ENCODE results near the gene VAV2.
"Not testable (repeated sequence)": the region's sequence is repeated elsewhere in the genome, so short reads cannot be mapped to it uniquely, and the experiment has no call there.

The VAV2 gene

GRCh38 chr9:133927041-133927440, 65.1 kb downstream of the VAV2 start:
- Histone ChIP-seq H3K27ac (ENCODE audit: insufficient read depth in 1 of 2, low read depth in 1 of 2, low read length in 2 of 2, poor library complexity in 1 of 2, severe bottlenecking in 2 of 2) (no peak overlapping the region), H3K27me3 (replicated peaks in 2 of 5; ENCODE audit: control insufficient read depth in 4 of 5, insufficient read depth in 5 of 5, low read length in 4 of 5) (no peaks in the 10 kb centered on the region), H3K36me3 (ENCODE audit: control insufficient read depth in 4 of 4, insufficient read depth in 4 of 4, low read length in 3 of 4) (no peaks in the 10 kb centered on the region), H3K4me3 (ENCODE audit: control insufficient read depth in 1 of 7, extremely low read depth in 1 of 7, insufficient read depth in 4 of 7, low read depth in 2 of 7, low read length in 6 of 7) (no peak overlapping the region), H3K4me1 (ENCODE audit: control extremely low read depth in 1 of 4, control insufficient read depth in 4 of 4, insufficient read depth in 4 of 4, low read length in 3 of 4) (no peaks in the 10 kb centered on the region), H3K9me3 (ENCODE audit: control extremely low read depth in 1 of 5, control insufficient read depth in 4 of 5, insufficient read depth in 2 of 5, low read depth in 1 of 5, low read length in 4 of 5) (no peaks in the 10 kb centered on the region)
- no peak for DNase-seq
- CTCF ChIA-PET = no interaction called here
- POLR2A ChIA-PET = no interaction called here
- WGBS (ENCODE audit: insufficient coverage) = 82% methylated on average over 5 of the region's 6 CpGs

- no peak for DNase-seq
- ChIA-PET POLR2A (no interaction called here), CTCF (interaction anchor here (1.5 kb wide), 1 partner anchor 145 kb away, joined by 3 read pairs; no protein-coding TSS in a partner anchor)
- Histone ChIP-seq H3K9me3 (ENCODE audit: control extremely low read depth in 1 of 5, control insufficient read depth in 4 of 5, insufficient read depth in 2 of 5, low read depth in 1 of 5, low read length in 4 of 5) (no peaks in the 10 kb centered on the region), H3K36me3 (ENCODE audit: control insufficient read depth in 4 of 4, insufficient read depth in 4 of 4, low read length in 3 of 4) (no peaks in the 10 kb centered on the region), H3K27ac (ENCODE audit: insufficient read depth in 1 of 2, low read depth in 1 of 2, low read length in 2 of 2, poor library complexity in 1 of 2, severe bottlenecking in 2 of 2) (no peak overlapping the region), H3K4me3 (ENCODE audit: control insufficient read depth in 1 of 7, extremely low read depth in 1 of 7, insufficient read depth in 4 of 7, low read depth in 2 of 7, low read length in 6 of 7) (no peak overlapping the region), H3K4me1 (ENCODE audit: control extremely low read depth in 1 of 4, control insufficient read depth in 4 of 4, insufficient read depth in 4 of 4, low read length in 3 of 4) (no peaks in the 10 kb centered on the region), H3K27me3 (replicated peaks in 2 of 5; ENCODE audit: control insufficient read depth in 4 of 5, insufficient read depth in 5 of 5, low read length in 4 of 5) (no peaks in the 10 kb centered on the region)
- WGBS (ENCODE audit: insufficient coverage) = 97% methylated on average over 8 of the region's 9 CpGs
Measured at GRCh38 chr9:133926165-133926856, 65.8 kb downstream of the VAV2 start.

GRCh38 chr9:133924453-133924852, 67.7 kb downstream of the VAV2 start:
- ChIA-PET CTCF (interaction anchor here (0.5 to 1.5 kb wide), 2 partner anchors 143 to 222 kb away, joined by 3 read pairs; no protein-coding TSS in a partner anchor), POLR2A (no interaction called here)
- DNase-seq = no peak
- Histone ChIP-seq H3K4me3 (ENCODE audit: control insufficient read depth in 1 of 7, extremely low read depth in 1 of 7, insufficient read depth in 4 of 7, low read depth in 2 of 7, low read length in 6 of 7) (no peak overlapping the region), H3K27me3 (replicated peaks in 2 of 5; ENCODE audit: control insufficient read depth in 4 of 5, insufficient read depth in 5 of 5, low read length in 4 of 5) (no peaks in the 10 kb centered on the region), H3K36me3 (ENCODE audit: control insufficient read depth in 4 of 4, insufficient read depth in 4 of 4, low read length in 3 of 4) (no peaks in the 10 kb centered on the region), H3K9me3 (ENCODE audit: control extremely low read depth in 1 of 5, control insufficient read depth in 4 of 5, insufficient read depth in 2 of 5, low read depth in 1 of 5, low read length in 4 of 5) (no peaks in the 10 kb centered on the region), H3K4me1 (ENCODE audit: control extremely low read depth in 1 of 4, control insufficient read depth in 4 of 4, insufficient read depth in 4 of 4, low read length in 3 of 4) (no peaks in the 10 kb centered on the region), H3K27ac (ENCODE audit: insufficient read depth in 1 of 2, low read depth in 1 of 2, low read length in 2 of 2, poor library complexity in 1 of 2, severe bottlenecking in 2 of 2) (no peak overlapping the region)
- WGBS (ENCODE audit: insufficient coverage) = 90% methylated on average over 5 of the region's 5 CpGs

GRCh38 chr9:133923608-133924007, 68.5 kb downstream of the VAV2 start:
- WGBS (ENCODE audit: insufficient coverage) = no CpG with 5 or more reads among the region's 2 CpGs
- POLR2A ChIA-PET; CTCF ChIA-PET; H3K27ac ChIP-seq (ENCODE audit: insufficient read depth in 1 of 2, low read depth in 1 of 2, low read length in 2 of 2, poor library complexity in 1 of 2, severe bottlenecking in 2 of 2); H3K27me3 ChIP-seq (replicated peaks in 2 of 5; ENCODE audit: control insufficient read depth in 4 of 5, insufficient read depth in 5 of 5, low read length in 4 of 5); H3K36me3 ChIP-seq (ENCODE audit: control insufficient read depth in 4 of 4, insufficient read depth in 4 of 4, low read length in 3 of 4); H3K9me3 ChIP-seq (ENCODE audit: control extremely low read depth in 1 of 5, control insufficient read depth in 4 of 5, insufficient read depth in 2 of 5, low read depth in 1 of 5, low read length in 4 of 5); H3K4me1 ChIP-seq (ENCODE audit: control extremely low read depth in 1 of 4, control insufficient read depth in 4 of 4, insufficient read depth in 4 of 4, low read length in 3 of 4); H3K4me3 ChIP-seq (ENCODE audit: control insufficient read depth in 1 of 7, extremely low read depth in 1 of 7, insufficient read depth in 4 of 7, low read depth in 2 of 7, low read length in 6 of 7); DNase-seq: not testable (repeated sequence)

GRCh38 chr9:133921866-133922265, 70.3 kb downstream of the VAV2 start:
- Histone ChIP-seq H3K27me3 (replicated peaks in 2 of 5; ENCODE audit: control insufficient read depth in 4 of 5, insufficient read depth in 5 of 5, low read length in 4 of 5) (peaks cover 0 to 3% (median 0%) of the 10 kb centered on the region in 5 experiments), H3K4me1 (ENCODE audit: control extremely low read depth in 1 of 4, control insufficient read depth in 4 of 4, insufficient read depth in 4 of 4, low read length in 3 of 4) (peaks cover 0 to 7% (median 3%) of the 10 kb centered on the region in 4 experiments), H3K9me3 (ENCODE audit: control extremely low read depth in 1 of 5, control insufficient read depth in 4 of 5, insufficient read depth in 2 of 5, low read depth in 1 of 5, low read length in 4 of 5) (no peaks in the 10 kb centered on the region), H3K27ac (ENCODE audit: insufficient read depth in 1 of 2, low read depth in 1 of 2, low read length in 2 of 2, poor library complexity in 1 of 2, severe bottlenecking in 2 of 2) (no peak overlapping the region), H3K36me3 (ENCODE audit: control insufficient read depth in 4 of 4, insufficient read depth in 4 of 4, low read length in 3 of 4) (no peaks in the 10 kb centered on the region), H3K4me3 (ENCODE audit: control insufficient read depth in 1 of 7, extremely low read depth in 1 of 7, insufficient read depth in 4 of 7, low read depth in 2 of 7, low read length in 6 of 7) (no peak overlapping the region)
- CTCF ChIA-PET = no interaction called here
- WGBS (ENCODE audit: insufficient coverage) = 97% methylated on average over 16 of the region's 17 CpGs
- no peak for DNase-seq
- POLR2A ChIA-PET = no interaction called here

GRCh38 chr9:133920471-133920870, 71.7 kb downstream of the VAV2 start:
- CTCF ChIA-PET = no interaction called here
- POLR2A ChIA-PET = interaction anchor here (0.6 kb wide), 1 partner anchor 16 kb away, joined by 6 read pairs; no protein-coding TSS in a partner anchor
- 96% methylated on average over 11 of the region's 12 CpGs for WGBS (ENCODE audit: insufficient coverage)

GRCh38 chr9:133919253-133920115, 72.6 kb downstream of the VAV2 start:
- CTCF ChIA-PET = interaction anchor here (1.3 kb wide), 1 partner anchor 137 kb away, joined by 4 read pairs; no protein-coding TSS in a partner anchor
- Histone ChIP-seq H3K4me1 (ENCODE audit: control extremely low read depth in 1 of 4, control insufficient read depth in 4 of 4, insufficient read depth in 4 of 4, low read length in 3 of 4) (peaks cover 0 to 16% (median 9%) of the 10 kb centered on the region in 4 experiments), H3K4me3 (ENCODE audit: control insufficient read depth in 1 of 7, extremely low read depth in 1 of 7, insufficient read depth in 4 of 7, low read depth in 2 of 7, low read length in 6 of 7) (no peak overlapping the region), H3K36me3 (ENCODE audit: control insufficient read depth in 4 of 4, insufficient read depth in 4 of 4, low read length in 3 of 4) (no peaks in the 10 kb centered on the region), H3K9me3 (ENCODE audit: control extremely low read depth in 1 of 5, control insufficient read depth in 4 of 5, insufficient read depth in 2 of 5, low read depth in 1 of 5, low read length in 4 of 5) (no peaks in the 10 kb centered on the region), H3K27me3 (replicated peaks in 2 of 5; ENCODE audit: control insufficient read depth in 4 of 5, insufficient read depth in 5 of 5, low read length in 4 of 5) (peaks cover 0 to 3% (median 0%) of the 10 kb centered on the region in 5 experiments), H3K27ac (ENCODE audit: insufficient read depth in 1 of 2, low read depth in 1 of 2, low read length in 2 of 2, poor library complexity in 1 of 2, severe bottlenecking in 2 of 2) (no peak overlapping the region)
- WGBS (ENCODE audit: insufficient coverage) = 99% methylated on average over 24 of the region's 27 CpGs
- POLR2A ChIA-PET = no interaction called here
- DNase-seq = no peak

More at GRCh38 chr9:133920471-133920870, 71.7 kb downstream of the VAV2 start:
- no peaks in the 10 kb centered on the region for H3K36me3 ChIP-seq (ENCODE audit: control insufficient read depth in 4 of 4, insufficient read depth in 4 of 4, low read length in 3 of 4)
- peaks cover 0 to 3% (median 0%) of the 10 kb centered on the region in 5 experiments for H3K27me3 ChIP-seq (replicated peaks in 2 of 5; ENCODE audit: control insufficient read depth in 4 of 5, insufficient read depth in 5 of 5, low read length in 4 of 5)
- no peak overlapping the region for H3K4me3 ChIP-seq (ENCODE audit: control insufficient read depth in 1 of 7, extremely low read depth in 1 of 7, insufficient read depth in 4 of 7, low read depth in 2 of 7, low read length in 6 of 7)
- DNase-seq = no peak
- no peaks in the 10 kb centered on the region for H3K9me3 ChIP-seq (ENCODE audit: control extremely low read depth in 1 of 5, control insufficient read depth in 4 of 5, insufficient read depth in 2 of 5, low read depth in 1 of 5, low read length in 4 of 5)
- peaks cover 0 to 8% (median 5%) of the 10 kb centered on the region in 4 experiments for H3K4me1 ChIP-seq (ENCODE audit: control extremely low read depth in 1 of 4, control insufficient read depth in 4 of 4, insufficient read depth in 4 of 4, low read length in 3 of 4)
- H3K27ac ChIP-seq (ENCODE audit: insufficient read depth in 1 of 2, low read depth in 1 of 2, low read length in 2 of 2, poor library complexity in 1 of 2, severe bottlenecking in 2 of 2) = no peak overlapping the region

All from common myeloid progenitor, CD34-positive (primary cell).